Karpas-422 (cell line): ENCODE data around the gene SRC. TPM values are rescaled to one million over a fixed set of nuclear protein-coding genes. Genes with fewer than 3 reads are reported as not detected.

Experiments used
- DNase-seq: peaks from one replicate; pipeline ENCODE4 v3.0.0-alpha.2; 2015
- H2AFZ ChIP-seq: fragments of 200-600 bp; sonication (generic); 2 replicates; pipeline ENCODE4 v1.6.1; 2014; ENCODE audit warnings: antibody characterized with exemption, low read length, mixed read lengths
- H3K27ac ChIP-seq: fragments of 200-600 bp; sonication (generic); 2 replicates; pipeline ENCODE4 v1.5.1; 2014; ENCODE audit warnings: mild to moderate bottlenecking, low read length, moderate library complexity
- H3K27me3 ChIP-seq: fragments of 200-600 bp; sonication (generic); 2 replicates; pipeline ENCODE4 v1.6.1; 2014; ENCODE audit warnings: low read length, mixed read lengths
- H3K36me3 ChIP-seq: fragments of 200-600 bp; sonication (generic); 2 replicates; pipeline ENCODE4 v1.6.1; 2014; ENCODE audit warnings: low read length, mixed read lengths; ENCODE audit not compliant: insufficient read depth
- H3K4me1 ChIP-seq: fragments of 200-600 bp; sonication (generic); 2 replicates; pipeline ENCODE4 v1.6.1; 2014; ENCODE audit warnings: mild to moderate bottlenecking, low read length, mixed read lengths
- H3K4me2 ChIP-seq: fragments of 200-600 bp; sonication (generic); 2 replicates; pipeline ENCODE4 v1.6.1; 2014; ENCODE audit warnings: low read length, low read depth, mild to moderate bottlenecking; ENCODE audit not compliant: poor library complexity, severe bottlenecking
- H3K4me3 ChIP-seq: fragments of 200-600 bp; sonication (generic); 2 replicates; pipeline ENCODE4 v1.5.1; 2014; ENCODE audit warnings: mild to moderate bottlenecking, antibody characterized with exemption, low read length, mixed read lengths
- H3K79me2 ChIP-seq: fragments of 200-600 bp; sonication (generic); 2 replicates; pipeline ENCODE4 v1.6.1; 2014; ENCODE audit warnings: mild to moderate bottlenecking, low read length, mixed read lengths
- H3K9ac ChIP-seq: fragments of 200-600 bp; sonication (generic); 2 replicates; pipeline ENCODE4 v1.6.0; 2014; ENCODE audit warnings: low read length
- H3K9me2 ChIP-seq: fragments of 200-600 bp; sonication (generic), shearing (Covaris generic); replicated peaks from 2 replicates; pipeline ENCODE4 v1.6.0; 2014; ENCODE audit warnings: mild to moderate bottlenecking, low read length, moderate library complexity; ENCODE audit not compliant: insufficient read depth
- H3K9me3 ChIP-seq: fragments of 300-700, 200-600 bp; sonication (generic); 2 replicates; pipeline ENCODE4 v1.6.1; 2014; ENCODE audit warnings: low read length, mixed read lengths
- H4K20me1 ChIP-seq: fragments of 200-600 bp; sonication (generic); 2 replicates; pipeline ENCODE4 v1.6.1; 2014; ENCODE audit warnings: mild to moderate bottlenecking, antibody characterized with exemption, low read length, low read depth; ENCODE audit not compliant: insufficient read depth
- total RNA-seq: library from RNA; depleted of rRNA; stranded (reverse); fragments of >200 nt; shearing (Covaris generic); gene quantifications from 2 replicates; pipeline ENCODE4 v1.2.3, GENCODE V29; 2014; ENCODE audit warnings: low replicate concordance

SRC gene
- total RNA-seq, 1 experiment from 2014 or later: 41.5 TPM

DNA sequence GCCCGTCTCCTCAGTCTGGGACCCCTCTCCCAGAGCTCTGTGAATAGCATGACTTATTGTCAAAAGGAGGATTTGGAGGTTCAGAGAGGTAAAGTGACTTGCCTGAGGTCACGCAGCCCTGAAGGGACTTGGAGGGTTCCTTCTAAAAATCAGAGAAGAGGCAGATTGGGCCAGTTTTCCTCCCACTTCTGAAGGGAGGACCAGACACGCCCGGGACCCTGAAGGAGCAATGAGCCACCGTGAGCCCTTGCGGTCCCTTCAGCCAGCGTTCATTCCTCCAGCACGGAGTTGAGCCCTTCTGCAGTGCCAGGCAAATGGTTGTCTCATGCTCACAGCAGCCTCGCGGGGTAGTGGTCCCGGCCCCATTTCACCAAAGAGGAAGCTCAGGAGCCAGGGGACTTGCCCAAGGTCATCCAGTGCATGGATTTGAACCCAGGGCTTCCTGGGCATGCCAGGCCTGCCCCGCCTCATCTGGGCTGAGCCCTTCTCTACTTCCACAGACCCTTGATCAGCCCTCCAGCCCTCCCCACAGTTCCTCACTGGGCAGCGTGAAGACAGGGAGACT, 7.4 kb downstream of the SRC start:
- H3K79me2 ChIP-seq: peaks cover 81% of the 10 kb centered on the region
- H3K4me2 ChIP-seq: peak overlapping the region; percentile 10
- H3K9me3 ChIP-seq: no peaks in the 10 kb centered on the region
- H3K27me3 ChIP-seq: no peaks in the 10 kb centered on the region
- DNase-seq: no peak
- no peak overlapping the region for H2AFZ ChIP-seq
- H3K27ac ChIP-seq: peak overlapping the region; percentile 92
- no peaks in the 10 kb centered on the region for H3K9me2 ChIP-seq
- no peak overlapping the region for H3K4me3 ChIP-seq
- peaks cover 82% of the 10 kb centered on the region for H3K4me1 ChIP-seq
- H4K20me1 ChIP-seq: peaks cover 24% of the 10 kb centered on the region
- no peak overlapping the region; the same call in 1 of the 2 replicates for H3K9ac ChIP-seq
- 0 out of 2 replicates have a peak, but pooled peaks cover 11% of the 10 kb centered on the region for H3K36me3 ChIP-seq

DNA sequence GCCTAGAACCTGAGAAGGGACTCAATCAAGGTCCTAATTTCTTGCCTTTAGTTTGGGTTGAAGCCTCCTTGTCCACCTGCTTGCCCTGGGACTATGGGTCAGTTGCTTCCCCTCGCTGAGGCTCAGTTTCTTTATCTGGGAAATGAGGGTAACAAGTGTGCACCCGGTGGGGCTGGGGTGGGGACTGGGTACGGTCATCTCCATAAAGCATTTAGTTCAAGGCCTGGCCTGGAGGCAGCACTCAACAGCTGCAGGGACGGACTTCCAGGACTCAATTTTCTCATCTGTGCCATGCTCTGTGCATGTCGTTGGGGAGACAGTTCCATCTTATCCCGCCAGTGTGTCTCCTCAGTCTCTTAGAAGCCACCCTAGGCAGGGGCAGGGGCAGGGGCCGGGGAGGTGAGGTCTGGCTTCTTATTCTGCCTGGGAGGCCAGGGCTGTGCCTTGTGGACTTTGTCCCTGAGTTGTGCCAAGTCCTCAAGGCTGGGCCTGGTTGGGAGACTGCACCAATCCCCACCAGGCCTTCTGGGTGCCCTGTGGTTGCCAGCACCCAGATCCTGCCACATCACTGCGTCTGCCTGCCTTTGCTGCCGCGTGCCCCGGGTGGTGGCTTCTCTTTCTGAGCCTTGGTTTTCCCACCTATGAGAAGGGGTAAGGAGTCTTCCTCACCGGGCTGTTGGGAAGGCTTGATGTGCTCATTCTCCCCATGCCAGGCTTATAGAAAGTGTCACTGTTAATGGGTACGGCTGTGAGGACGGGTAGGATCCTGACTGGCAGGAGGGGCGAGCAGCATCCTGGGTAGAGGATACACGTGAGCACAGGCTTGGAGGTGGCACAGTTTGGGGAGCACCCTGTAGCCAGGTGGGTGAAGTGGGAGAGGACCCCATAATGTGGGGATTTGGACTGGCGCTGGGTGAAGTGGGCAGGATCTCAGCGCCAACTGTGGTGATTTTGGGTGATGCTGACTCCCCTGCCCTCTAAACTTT, 8.6 kb downstream of the SRC start:
- Histone ChIP-seq H3K9me3 (no peaks in the 10 kb centered on the region), H4K20me1 (peaks cover 17% of the 10 kb centered on the region; the same call in 1 of the 2 replicates), H3K4me2 (peak overlapping the region; percentile 55), H3K36me3 (0 out of 2 replicates have a peak, but pooled peaks cover 11% of the 10 kb centered on the region), H3K4me3 (peak overlapping the region; percentile 12; the same call in 1 of the 2 replicates), H3K4me1 (peaks cover 87% of the 10 kb centered on the region), H3K9ac (peak overlapping the region; percentile 68), H3K79me2 (peaks cover 81% of the 10 kb centered on the region), H3K27ac (peak overlapping the region; percentile 92), H3K27me3 (no peaks in the 10 kb centered on the region), H2AFZ (no peak overlapping the region), H3K9me2 (no peaks in the 10 kb centered on the region)
- DNase-seq: no peak

DNA sequence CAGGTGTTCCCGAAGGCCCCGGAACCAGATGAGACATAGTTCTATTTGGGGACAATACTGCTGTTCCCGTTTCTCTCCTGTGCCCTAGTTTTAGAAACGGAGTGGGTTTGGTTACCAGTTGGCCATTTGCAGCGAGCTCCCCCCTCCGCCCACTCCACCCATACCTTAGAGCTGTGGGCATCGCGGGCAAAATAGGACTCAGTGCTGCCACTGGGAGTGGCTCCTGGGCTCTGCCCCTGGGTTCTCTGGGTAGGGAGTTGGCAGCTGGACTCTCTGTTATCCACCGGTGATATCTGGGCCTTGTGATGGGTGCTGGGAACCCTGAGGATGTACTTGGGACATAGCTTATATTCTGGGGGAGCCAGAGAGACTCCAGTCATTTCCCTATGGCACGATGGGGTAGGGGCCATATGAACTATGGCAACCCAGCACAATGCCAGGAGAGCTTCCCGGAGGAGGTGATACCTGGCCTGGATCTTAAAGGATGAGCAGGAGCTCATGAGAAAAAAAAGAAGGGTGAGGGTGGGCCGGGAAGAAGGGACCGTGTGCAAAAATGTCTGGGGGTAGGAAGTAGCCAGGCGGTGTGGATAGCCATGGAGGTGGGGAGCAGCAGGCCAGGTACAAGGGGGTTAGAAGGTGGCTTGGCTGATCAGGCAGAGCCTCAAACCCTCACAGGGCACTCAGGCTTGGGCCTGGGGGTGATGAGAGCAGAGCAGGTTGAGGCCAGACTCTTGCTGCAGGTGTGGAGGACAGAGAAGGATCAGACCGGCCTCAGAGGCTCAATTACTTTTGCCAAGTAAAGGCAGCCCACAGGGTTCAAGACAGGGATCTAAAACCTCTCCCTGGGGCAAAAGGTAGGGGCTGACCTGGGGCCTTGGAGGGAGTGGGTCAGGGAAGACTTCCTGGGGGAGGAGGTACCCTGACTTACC, 9.6 kb downstream of the SRC start:
- Histone ChIP-seq H3K9me3 (no peaks in the 10 kb centered on the region), H3K36me3 (0 out of 2 replicates have a peak, but pooled peaks cover 8% of the 10 kb centered on the region), H3K9ac (peak overlapping the region; percentile 68), H3K4me1 (peaks cover 82% of the 10 kb centered on the region), H4K20me1 (peaks cover 13% of the 10 kb centered on the region; the same call in 1 of the 2 replicates), H3K9me2 (no peaks in the 10 kb centered on the region), H3K27me3 (no peaks in the 10 kb centered on the region), H3K27ac (peak overlapping the region; percentile 92), H3K4me3 (peak overlapping the region; percentile 15; the same call in 1 of the 2 replicates), H3K79me2 (peaks cover 79% of the 10 kb centered on the region), H3K4me2 (peak overlapping the region; percentile 55), H2AFZ (no peak overlapping the region)
- peak; percentile 62 for DNase-seq

DNA sequence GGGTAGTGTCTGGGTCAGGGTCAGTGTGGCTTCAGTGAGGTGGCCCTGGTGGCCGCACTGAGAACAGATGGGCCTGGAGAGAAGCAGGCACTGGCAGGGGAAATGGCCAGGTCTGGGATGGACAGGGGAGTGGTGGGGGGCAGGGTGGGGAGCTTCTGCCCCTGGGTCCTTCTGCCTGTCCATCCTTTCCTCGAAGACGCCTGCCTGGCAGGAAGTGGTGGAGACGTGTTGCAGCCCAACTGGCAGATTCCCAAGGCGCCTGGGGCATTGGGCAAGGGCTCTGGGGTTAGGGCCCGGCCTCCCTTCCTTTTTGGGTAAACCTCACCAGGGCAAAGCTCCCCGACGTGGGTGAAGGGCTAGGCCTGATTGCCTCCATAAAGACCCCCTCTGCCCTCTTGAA, 10.4 kb downstream of the SRC start:
- peak overlapping the region; percentile 55 for H3K4me2 ChIP-seq
- H3K36me3 ChIP-seq: 0 out of 2 replicates have a peak, but pooled peaks cover 4% of the 10 kb centered on the region
- DNase-seq: no peak
- peak overlapping the region; percentile 31; the same call in 1 of the 2 replicates for H3K4me3 ChIP-seq
- H3K9me2 ChIP-seq: no peaks in the 10 kb centered on the region
- peaks cover 87% of the 10 kb centered on the region for H3K79me2 ChIP-seq
- no peaks in the 10 kb centered on the region for H3K9me3 ChIP-seq
- H4K20me1 ChIP-seq: peaks cover 16% of the 10 kb centered on the region; the same call in 1 of the 2 replicates
- H3K9ac ChIP-seq: peak overlapping the region; percentile 68
- H2AFZ ChIP-seq: no peak overlapping the region
- no peaks in the 10 kb centered on the region for H3K27me3 ChIP-seq
- peak overlapping the region; percentile 92 for H3K27ac ChIP-seq
- peaks cover 86% of the 10 kb centered on the region for H3K4me1 ChIP-seq

DNA sequence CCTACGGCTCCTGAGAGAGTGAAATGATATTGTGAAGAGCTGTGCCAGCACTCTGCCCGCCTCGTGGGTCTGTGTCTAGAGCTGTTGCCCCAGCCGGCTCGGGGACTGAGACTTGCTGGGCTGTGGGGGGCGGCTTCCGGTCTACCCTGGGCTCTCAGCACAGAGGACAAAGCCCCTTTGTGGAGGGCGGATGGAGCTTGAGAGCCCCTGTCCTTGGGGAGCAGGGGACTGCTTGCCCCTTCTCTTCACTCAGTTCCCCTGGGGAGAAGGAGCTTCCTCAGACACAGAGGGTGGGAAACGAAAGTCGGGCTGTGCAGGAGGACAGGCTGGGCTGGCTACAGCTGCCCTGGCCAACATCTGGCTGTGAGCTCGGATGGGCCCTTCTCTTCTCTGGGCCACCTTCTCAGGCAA, 11.0 kb downstream of the SRC start:
- 0 out of 2 replicates have a peak, but pooled peaks cover 4% of the 10 kb centered on the region for H3K36me3 ChIP-seq
- H3K4me3 ChIP-seq: peak overlapping the region; percentile 31; the same call in 1 of the 2 replicates
- peak; percentile 60 for DNase-seq
- H3K4me2 ChIP-seq: peak overlapping the region; percentile 55
- no peaks in the 10 kb centered on the region for H3K9me2 ChIP-seq
- peak overlapping the region; percentile 92 for H3K27ac ChIP-seq
- H2AFZ ChIP-seq: no peak overlapping the region
- H4K20me1 ChIP-seq: peaks cover 16% of the 10 kb centered on the region; the same call in 1 of the 2 replicates
- no peaks in the 10 kb centered on the region for H3K9me3 ChIP-seq
- peak overlapping the region; percentile 68 for H3K9ac ChIP-seq
- peaks cover 82% of the 10 kb centered on the region for H3K79me2 ChIP-seq
- H3K4me1 ChIP-seq: peaks cover 92% of the 10 kb centered on the region
- H3K27me3 ChIP-seq: no peaks in the 10 kb centered on the region

DNA sequence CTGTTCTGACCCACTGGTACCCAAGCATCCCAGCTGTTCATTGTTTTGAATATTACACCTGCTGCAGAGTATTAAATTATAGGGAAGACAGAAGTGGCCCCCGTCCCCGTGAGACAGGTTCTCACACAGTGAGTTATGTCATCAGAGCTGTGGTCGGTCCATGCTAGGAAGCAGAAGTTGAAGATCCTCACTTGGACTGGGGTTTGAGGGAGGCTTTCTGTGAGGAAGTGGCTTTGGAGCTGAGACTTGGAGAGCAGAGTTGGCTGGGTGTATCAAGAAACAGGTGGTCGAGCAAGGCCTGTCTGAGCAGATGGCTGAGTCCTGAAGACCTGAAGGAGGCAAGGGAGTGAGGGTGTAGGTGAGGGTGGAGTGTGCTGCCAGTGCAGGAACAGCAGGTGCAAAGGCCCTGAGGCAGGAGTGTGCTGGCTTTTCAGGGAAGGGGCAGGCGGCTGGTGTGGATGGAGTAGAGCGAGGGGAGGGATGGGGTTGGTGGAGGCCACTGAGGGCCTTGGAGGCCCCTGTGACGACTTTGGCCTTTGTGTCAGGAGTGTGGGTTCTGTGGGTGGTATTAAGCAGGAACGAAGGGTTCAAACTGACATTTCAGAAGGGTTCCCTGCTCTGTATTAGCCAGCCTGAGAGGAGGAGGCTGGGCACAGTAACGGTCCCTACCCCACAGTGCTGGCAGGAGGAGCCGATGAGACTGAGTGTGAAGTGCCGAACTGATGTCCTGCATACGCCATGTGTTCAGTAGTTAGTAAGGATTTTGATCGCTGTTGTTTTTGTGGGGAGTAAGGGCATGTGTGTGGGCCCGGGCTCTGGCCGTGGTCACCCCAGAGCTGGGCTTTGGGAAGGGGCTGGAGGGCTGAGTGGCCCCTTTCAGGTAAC, 11.8 kb downstream of the SRC start:
- Histone ChIP-seq H3K9ac (peak overlapping the region; percentile 68), H3K4me2 (peak overlapping the region; percentile 55), H3K79me2 (peaks cover 76% of the 10 kb centered on the region)

More for the DNA sequence above, 11.8 kb downstream of the SRC start:
- H3K27ac ChIP-seq: peak overlapping the region; percentile 92
- H4K20me1 ChIP-seq: peaks cover 16% of the 10 kb centered on the region; the same call in 1 of the 2 replicates
- no peaks in the 10 kb centered on the region for H3K9me2 ChIP-seq
- H2AFZ ChIP-seq: no peak overlapping the region
- peak; percentile 70 for DNase-seq
- peaks cover 94% of the 10 kb centered on the region for H3K4me1 ChIP-seq
- H3K27me3 ChIP-seq: no peaks in the 10 kb centered on the region
- 0 out of 2 replicates have a peak, but pooled peaks cover 4% of the 10 kb centered on the region for H3K36me3 ChIP-seq
- peak overlapping the region; percentile 31; the same call in 1 of the 2 replicates for H3K4me3 ChIP-seq
- no peaks in the 10 kb centered on the region for H3K9me3 ChIP-seq
